ENCODE measurements around the gene ERC2. TPM values are rescaled to one million over a fixed set of nuclear protein-coding genes. Genes with fewer than 3 reads are reported as not detected.

ERC2 gene
- total RNA-seq, 2 donors from 2014 or later: 1.2 TPM; not detected in 1

- Histone ChIP-seq H3K27me3 (replicated peaks; ENCODE audit: insufficient read depth) (no peaks in the 10 kb centered on the region), H3K9me3 (no peaks in the 10 kb centered on the region), H3K4me1 (ENCODE audit: control insufficient read depth in 1 of 2, low read depth in 2 of 2) (no peaks in the 10 kb centered on the region), H3K36me3 (no peaks in the 10 kb centered on the region), H3K27ac (no peak overlapping the region), H3K4me3 (no peak overlapping the region)
- no peak for TF ChIP-seq CTCF (IDR thresholded peaks at IDR 0.05)
- ATAC-seq (ENCODE audit: insufficient number of reproducible peaks, low FRiP score, low read depth) (no peak), DNase-seq (ENCODE audit: low spot score) (no peak)
Measured at GRCh38 chr3:55607175-55607574, 861.1 kb downstream of the ERC2 start.

GRCh38 chr3:55605443-55606236, 862.6 kb downstream of the ERC2 start:
- TF ChIP-seq CTCF (IDR thresholded peaks at IDR 0.05): no peak
- Histone ChIP-seq H3K27me3 (replicated peaks; ENCODE audit: insufficient read depth) (no peaks in the 10 kb centered on the region), H3K4me3 (no peak overlapping the region), H3K4me1 (ENCODE audit: control insufficient read depth in 1 of 2, low read depth in 2 of 2) (no peaks in the 10 kb centered on the region), H3K36me3 (no peaks in the 10 kb centered on the region), H3K9me3 (no peaks in the 10 kb centered on the region), H3K27ac (no peak overlapping the region)
- ATAC-seq (ENCODE audit: insufficient number of reproducible peaks, low FRiP score, low read depth) (no peak), DNase-seq (ENCODE audit: low spot score) (no peak)

- no peak for ATAC-seq (ENCODE audit: insufficient number of reproducible peaks, low FRiP score, low read depth)
- Histone ChIP-seq H3K27ac (no peak overlapping the region), H3K4me3 (no peak overlapping the region), H3K9me3 (no peaks in the 10 kb centered on the region), H3K27me3 (replicated peaks; ENCODE audit: insufficient read depth) (no peaks in the 10 kb centered on the region), H3K36me3 (no peaks in the 10 kb centered on the region), H3K4me1 (ENCODE audit: control insufficient read depth in 1 of 2, low read depth in 2 of 2) (no peaks in the 10 kb centered on the region)
- no peak for TF ChIP-seq CTCF (IDR thresholded peaks at IDR 0.05)
- DNase-seq (ENCODE audit: low spot score): no peak
Measured at GRCh38 chr3:55604846-55605245, 863.4 kb downstream of the ERC2 start.

- Histone ChIP-seq H3K4me1 (ENCODE audit: control insufficient read depth in 1 of 2, low read depth in 2 of 2) (no peaks in the 10 kb centered on the region), H3K27ac (no peak overlapping the region), H3K27me3 (replicated peaks; ENCODE audit: insufficient read depth) (no peaks in the 10 kb centered on the region), H3K9me3 (no peaks in the 10 kb centered on the region), H3K4me3 (no peak overlapping the region), H3K36me3 (no peaks in the 10 kb centered on the region)
- ATAC-seq (ENCODE audit: insufficient number of reproducible peaks, low FRiP score, low read depth): no peak
- DNase-seq (ENCODE audit: low spot score): no peak
- no peak for TF ChIP-seq CTCF (IDR thresholded peaks at IDR 0.05)
Measured at GRCh38 chr3:55604402-55604801, 863.9 kb downstream of the ERC2 start.

GRCh38 chr3:55601366-55602080, 866.7 kb downstream of the ERC2 start:
- no peak overlapping the region for H3K4me3 ChIP-seq
- DNase-seq (ENCODE audit: low spot score): no peak
- no peak overlapping the region for H3K27ac ChIP-seq
- ATAC-seq (ENCODE audit: insufficient number of reproducible peaks, low FRiP score, low read depth): no peak
- H3K27me3 ChIP-seq (replicated peaks; ENCODE audit: insufficient read depth): no peaks in the 10 kb centered on the region
- H3K4me1 ChIP-seq (ENCODE audit: control insufficient read depth in 1 of 2, low read depth in 2 of 2): no peaks in the 10 kb centered on the region
- H3K36me3 ChIP-seq: no peaks in the 10 kb centered on the region
- TF ChIP-seq CTCF (IDR thresholded peaks at IDR 0.05): no peak
- no peaks in the 10 kb centered on the region for H3K9me3 ChIP-seq
